RWPE2 (cell line): ENCODE results near the gene VIPAS39.

Experiments
- ATAC-seq: fragments of 200-7000 bp; cut with Tn5 transposase; 3 replicates; pipeline ENCODE4 v1.9.1; 2021; ENCODE audit warnings: low read depth
- DNase-seq: peaks from one replicate; pipeline ENCODE4 v3.0.0-alpha.2; 2020; ENCODE audit warnings: low spot score
- H3K27ac ChIP-seq: fragments of 450-650 bp; 2 replicates; pipeline ENCODE4 v1.5.1; 2017; ENCODE audit warnings: mild to moderate bottlenecking; ENCODE audit not compliant: poor library complexity, severe bottlenecking
- H3K27me3 ChIP-seq: fragments of 250-450 bp; sonication (Bioruptor Pico); 2 replicates; pipeline ENCODE4 v1.5.1; 2021; ENCODE audit warnings: mild to moderate bottlenecking, moderate library complexity; ENCODE audit not compliant: insufficient read depth, poor library complexity, severe bottlenecking
- H3K36me3 ChIP-seq: fragments of 250-450 bp; sonication (Bioruptor Pico); 2 replicates; pipeline ENCODE4 v1.5.1; 2020; ENCODE audit warnings: low read depth, mild to moderate bottlenecking, moderate library complexity
- H3K4me1 ChIP-seq: fragments of 250-450 bp; sonication (Bioruptor Pico); 2 replicates; pipeline ENCODE4 v1.5.1; 2021; ENCODE audit warnings: mild to moderate bottlenecking, moderate library complexity; ENCODE audit not compliant: insufficient read depth, poor library complexity, severe bottlenecking
- H3K4me3 ChIP-seq: fragments of 250-450 bp; sonication (Bioruptor Pico); 2 replicates; pipeline ENCODE4 v1.5.1; 2021; ENCODE audit warnings: mild to moderate bottlenecking, moderate library complexity; ENCODE audit not compliant: severe bottlenecking
- H3K9me3 ChIP-seq: fragments of 250-450 bp; sonication (Bioruptor Pico); 2 replicates; pipeline ENCODE4 v1.5.1; 2021; ENCODE audit warnings: mild to moderate bottlenecking, moderate library complexity; ENCODE audit not compliant: severe bottlenecking
- TF ChIP-seq, protein P1 (sequence below): fragments of 450-650 bp; IDR thresholded peaks from one replicate; pipeline ENCODE4 v1.5.1; 2017; ENCODE audit warnings: mild to moderate bottlenecking, moderate library complexity; ENCODE audit not compliant: poor library complexity, severe bottlenecking

The VIPAS39 gene

DNA sequence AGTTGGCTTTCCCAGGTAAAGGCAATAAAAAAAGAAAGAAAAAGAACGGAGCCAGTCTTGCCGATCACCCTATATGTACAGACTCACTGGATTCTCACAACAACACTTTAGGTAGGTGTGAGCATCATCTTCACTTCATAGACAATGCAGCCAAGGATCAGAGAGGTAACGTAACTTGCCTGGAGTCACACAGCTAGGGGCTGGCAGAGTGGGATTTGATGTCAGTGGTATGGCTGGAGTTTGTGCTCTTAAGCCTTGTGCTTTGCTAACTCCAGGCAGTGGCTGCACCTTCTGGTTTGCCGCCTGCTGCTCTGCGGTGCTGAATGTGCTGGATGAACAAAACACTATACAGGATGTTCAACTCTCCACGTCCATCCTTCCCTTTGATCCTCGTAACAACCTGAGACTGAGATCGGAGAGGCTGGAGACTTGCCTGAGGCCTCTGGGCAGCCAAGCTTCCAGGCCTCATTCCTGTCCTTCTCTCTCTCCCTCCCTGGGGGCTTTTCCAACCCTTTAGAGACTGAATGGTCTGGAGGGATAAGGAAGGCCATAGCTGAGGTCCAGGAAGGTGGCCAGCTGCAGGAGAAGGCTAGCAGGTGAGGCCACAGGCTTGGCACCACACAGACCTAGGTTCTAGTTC is 33.1 kb upstream of the VIPAS39 start:
- no peaks in the 10 kb centered on the region for H3K4me1 ChIP-seq
- no peaks in the 10 kb centered on the region for H3K27me3 ChIP-seq
- H3K27ac ChIP-seq = no peak overlapping the region
- no peaks in the 10 kb centered on the region for H3K36me3 ChIP-seq
- H3K9me3 ChIP-seq = no peaks in the 10 kb centered on the region
- no peak for DNase-seq
- H3K4me3 ChIP-seq = no peak overlapping the region
- ATAC-seq = no peak
- TF ChIP-seq, protein P1, sequence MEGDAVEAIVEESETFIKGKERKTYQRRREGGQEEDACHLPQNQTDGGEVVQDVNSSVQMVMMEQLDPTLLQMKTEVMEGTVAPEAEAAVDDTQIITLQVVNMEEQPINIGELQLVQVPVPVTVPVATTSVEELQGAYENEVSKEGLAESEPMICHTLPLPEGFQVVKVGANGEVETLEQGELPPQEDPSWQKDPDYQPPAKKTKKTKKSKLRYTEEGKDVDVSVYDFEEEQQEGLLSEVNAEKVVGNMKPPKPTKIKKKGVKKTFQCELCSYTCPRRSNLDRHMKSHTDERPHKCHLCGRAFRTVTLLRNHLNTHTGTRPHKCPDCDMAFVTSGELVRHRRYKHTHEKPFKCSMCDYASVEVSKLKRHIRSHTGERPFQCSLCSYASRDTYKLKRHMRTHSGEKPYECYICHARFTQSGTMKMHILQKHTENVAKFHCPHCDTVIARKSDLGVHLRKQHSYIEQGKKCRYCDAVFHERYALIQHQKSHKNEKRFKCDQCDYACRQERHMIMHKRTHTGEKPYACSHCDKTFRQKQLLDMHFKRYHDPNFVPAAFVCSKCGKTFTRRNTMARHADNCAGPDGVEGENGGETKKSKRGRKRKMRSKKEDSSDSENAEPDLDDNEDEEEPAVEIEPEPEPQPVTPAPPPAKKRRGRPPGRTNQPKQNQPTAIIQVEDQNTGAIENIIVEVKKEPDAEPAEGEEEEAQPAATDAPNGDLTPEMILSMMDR = no peak

DNA sequence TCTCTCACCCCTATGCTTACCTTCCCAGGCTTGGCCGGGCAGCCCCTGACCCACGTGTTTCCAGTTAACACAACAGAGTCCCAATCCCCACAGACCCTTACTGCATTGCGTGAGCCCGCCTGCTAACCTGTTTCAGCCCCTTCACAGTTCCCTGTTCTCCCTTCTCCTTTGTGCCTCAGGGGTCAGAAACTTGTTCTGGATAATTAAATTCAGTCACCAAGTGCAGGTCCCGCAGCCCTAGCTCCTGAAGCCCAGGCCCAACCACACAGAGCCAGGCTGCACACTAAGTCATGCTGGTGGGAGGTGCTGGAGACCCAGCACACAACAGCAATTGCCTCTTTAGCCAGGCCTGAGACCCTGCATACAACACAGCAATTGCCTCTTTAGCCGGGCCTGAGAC is 31.6 kb upstream of the VIPAS39 start:
- Histone ChIP-seq H3K4me1 (no peaks in the 10 kb centered on the region), H3K9me3 (no peaks in the 10 kb centered on the region), H3K27ac (no peak overlapping the region), H3K27me3 (no peaks in the 10 kb centered on the region), H3K4me3 (no peak overlapping the region), H3K36me3 (no peaks in the 10 kb centered on the region)
- DNase-seq = no peak
- TF ChIP-seq, protein P1 = no peak
- no peak for ATAC-seq

DNA sequence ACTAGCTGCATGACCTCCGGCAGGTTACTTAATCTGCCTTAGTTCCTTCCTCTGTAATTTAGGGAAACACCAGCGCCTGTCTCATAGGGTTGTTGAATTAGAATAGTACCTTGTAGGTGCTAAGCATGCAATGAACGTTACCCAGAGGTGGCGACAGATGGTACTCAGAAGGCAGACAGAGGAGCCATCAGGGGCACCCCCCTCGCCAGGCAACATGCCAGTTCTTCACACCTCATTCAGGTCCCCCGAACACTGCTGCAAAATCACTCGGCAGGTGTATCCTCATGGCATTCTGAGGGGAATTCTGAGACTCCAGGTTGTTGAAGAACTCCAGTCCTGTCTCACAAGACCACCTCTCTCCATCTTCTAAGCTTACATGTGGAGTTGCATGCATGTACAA is 31.2 kb upstream of the VIPAS39 start:
- Histone ChIP-seq H3K27me3 (no peaks in the 10 kb centered on the region), H3K27ac (no peak overlapping the region), H3K36me3 (no peaks in the 10 kb centered on the region), H3K9me3 (no peaks in the 10 kb centered on the region), H3K4me3 (no peak overlapping the region), H3K4me1 (no peaks in the 10 kb centered on the region)
- DNase-seq (no peak), ATAC-seq (no peak)
- TF ChIP-seq, protein P1 = no peak

GRCh38 chr14:77485901-77486678 is 28.7 kb upstream of the VIPAS39 start:
- TF ChIP-seq, protein P1 = no peak
- Histone ChIP-seq H3K36me3 (no peaks in the 10 kb centered on the region), H3K9me3 (no peaks in the 10 kb centered on the region), H3K4me1 (no peaks in the 10 kb centered on the region), H3K27me3 (no peaks in the 10 kb centered on the region), H3K27ac (no peak overlapping the region), H3K4me3 (no peak overlapping the region)
- peak; percentile 77 for ATAC-seq
- DNase-seq = no peak

- 0 out of 3 replicates have a peak, but pooled peaks have one; percentile 6 for ATAC-seq
- Histone ChIP-seq H3K9me3 (no peaks in the 10 kb centered on the region), H3K4me3 (no peak overlapping the region)
These were observed 27.9 kb upstream of the VIPAS39 start for GRCh38 chr14:77485256-77485655.

More at GRCh38 chr14:77485256-77485655, 27.9 kb upstream of the VIPAS39 start:
- DNase-seq = no peak
- H3K27me3 ChIP-seq = no peaks in the 10 kb centered on the region
- H3K4me1 ChIP-seq = no peaks in the 10 kb centered on the region
- no peak overlapping the region for H3K27ac ChIP-seq
- H3K36me3 ChIP-seq = no peaks in the 10 kb centered on the region
- TF ChIP-seq, protein P1 = no peak
